ENCODE measurements around the gene LCN6. TPM values are rescaled to one million over a fixed set of nuclear protein-coding genes. Genes with fewer than 3 reads are reported as not detected.

LCN6 gene
- polyA plus RNA-seq, 1 donor from 2014 or later, result not detected

DNA sequence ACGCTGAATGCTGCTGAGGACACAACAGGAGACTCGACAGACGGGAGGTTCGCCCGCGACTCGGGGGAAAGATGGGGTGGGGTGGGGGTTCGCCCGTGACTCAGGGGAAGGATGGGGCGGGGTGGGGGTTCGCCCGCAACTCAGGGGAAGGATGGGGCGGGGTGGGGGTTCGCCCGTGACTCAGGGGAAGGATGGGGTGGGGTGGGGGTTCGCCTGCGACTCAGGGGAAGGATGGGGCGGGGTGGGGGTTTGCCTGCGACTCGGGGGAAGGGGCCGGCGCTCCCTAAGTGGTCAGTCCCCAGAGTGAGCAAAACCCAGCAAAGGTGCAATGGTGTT lies 2.2 kb downstream of the LCN6 start:
- H3K9me2 ChIP-seq (ENCODE audit: insufficient read depth, low read length), result no peaks in the 10 kb centered on the region
- no peak overlapping the region for H3K4me3 ChIP-seq (ENCODE audit: low read length)
- no peak overlapping the region for H3K9ac ChIP-seq (ENCODE audit: low read length)
- H3K27ac ChIP-seq (ENCODE audit: low read length), result no peak overlapping the region
- no peaks in the 10 kb centered on the region for H3K27me3 ChIP-seq (ENCODE audit: insufficient read depth, low read depth, low read length)
- H4K20me1 ChIP-seq (ENCODE audit: insufficient read depth), result no peaks in the 10 kb centered on the region
- no peak overlapping the region for H2AFZ ChIP-seq (ENCODE audit: low read depth, low read length)
- H3F3A ChIP-seq (ENCODE audit: insufficient read depth, low read length, poor library complexity, severe bottlenecking), result no peaks in the 10 kb centered on the region
- TF ChIP-seq, protein P1, sequence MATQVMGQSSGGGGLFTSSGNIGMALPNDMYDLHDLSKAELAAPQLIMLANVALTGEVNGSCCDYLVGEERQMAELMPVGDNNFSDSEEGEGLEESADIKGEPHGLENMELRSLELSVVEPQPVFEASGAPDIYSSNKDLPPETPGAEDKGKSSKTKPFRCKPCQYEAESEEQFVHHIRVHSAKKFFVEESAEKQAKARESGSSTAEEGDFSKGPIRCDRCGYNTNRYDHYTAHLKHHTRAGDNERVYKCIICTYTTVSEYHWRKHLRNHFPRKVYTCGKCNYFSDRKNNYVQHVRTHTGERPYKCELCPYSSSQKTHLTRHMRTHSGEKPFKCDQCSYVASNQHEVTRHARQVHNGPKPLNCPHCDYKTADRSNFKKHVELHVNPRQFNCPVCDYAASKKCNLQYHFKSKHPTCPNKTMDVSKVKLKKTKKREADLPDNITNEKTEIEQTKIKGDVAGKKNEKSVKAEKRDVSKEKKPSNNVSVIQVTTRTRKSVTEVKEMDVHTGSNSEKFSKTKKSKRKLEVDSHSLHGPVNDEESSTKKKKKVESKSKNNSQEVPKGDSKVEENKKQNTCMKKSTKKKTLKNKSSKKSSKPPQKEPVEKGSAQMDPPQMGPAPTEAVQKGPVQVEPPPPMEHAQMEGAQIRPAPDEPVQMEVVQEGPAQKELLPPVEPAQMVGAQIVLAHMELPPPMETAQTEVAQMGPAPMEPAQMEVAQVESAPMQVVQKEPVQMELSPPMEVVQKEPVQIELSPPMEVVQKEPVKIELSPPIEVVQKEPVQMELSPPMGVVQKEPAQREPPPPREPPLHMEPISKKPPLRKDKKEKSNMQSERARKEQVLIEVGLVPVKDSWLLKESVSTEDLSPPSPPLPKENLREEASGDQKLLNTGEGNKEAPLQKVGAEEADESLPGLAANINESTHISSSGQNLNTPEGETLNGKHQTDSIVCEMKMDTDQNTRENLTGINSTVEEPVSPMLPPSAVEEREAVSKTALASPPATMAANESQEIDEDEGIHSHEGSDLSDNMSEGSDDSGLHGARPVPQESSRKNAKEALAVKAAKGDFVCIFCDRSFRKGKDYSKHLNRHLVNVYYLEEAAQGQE (IDR thresholded peaks at IDR 0.05; ENCODE audit: borderline replicate concordance), result no peak
- TF ChIP-seq POLR2AphosphoS5 (IDR thresholded peaks at IDR 0.05) (no peak), EZH2 (IDR thresholded peaks at IDR 0.05; ENCODE audit: borderline replicate concordance, insufficient read depth, low read length, poor library complexity, severe bottlenecking) (no peak), EP300 (conservative IDR thresholded peaks at IDR 0.05; ENCODE audit: poor library complexity, severe bottlenecking) (no peak), MXI1 (conservative IDR thresholded peaks at IDR 0.05; ENCODE audit: poor library complexity, severe bottlenecking) (no peak), RAD21 (conservative IDR thresholded peaks at IDR 0.05) (no peak), SMC3 (conservative IDR thresholded peaks at IDR 0.05; ENCODE audit: poor library complexity) (no peak)
- TF ChIP-seq, protein P2, sequence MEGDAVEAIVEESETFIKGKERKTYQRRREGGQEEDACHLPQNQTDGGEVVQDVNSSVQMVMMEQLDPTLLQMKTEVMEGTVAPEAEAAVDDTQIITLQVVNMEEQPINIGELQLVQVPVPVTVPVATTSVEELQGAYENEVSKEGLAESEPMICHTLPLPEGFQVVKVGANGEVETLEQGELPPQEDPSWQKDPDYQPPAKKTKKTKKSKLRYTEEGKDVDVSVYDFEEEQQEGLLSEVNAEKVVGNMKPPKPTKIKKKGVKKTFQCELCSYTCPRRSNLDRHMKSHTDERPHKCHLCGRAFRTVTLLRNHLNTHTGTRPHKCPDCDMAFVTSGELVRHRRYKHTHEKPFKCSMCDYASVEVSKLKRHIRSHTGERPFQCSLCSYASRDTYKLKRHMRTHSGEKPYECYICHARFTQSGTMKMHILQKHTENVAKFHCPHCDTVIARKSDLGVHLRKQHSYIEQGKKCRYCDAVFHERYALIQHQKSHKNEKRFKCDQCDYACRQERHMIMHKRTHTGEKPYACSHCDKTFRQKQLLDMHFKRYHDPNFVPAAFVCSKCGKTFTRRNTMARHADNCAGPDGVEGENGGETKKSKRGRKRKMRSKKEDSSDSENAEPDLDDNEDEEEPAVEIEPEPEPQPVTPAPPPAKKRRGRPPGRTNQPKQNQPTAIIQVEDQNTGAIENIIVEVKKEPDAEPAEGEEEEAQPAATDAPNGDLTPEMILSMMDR (IDR thresholded peaks at IDR 0.05; ENCODE audit: poor library complexity, severe bottlenecking), result no peak
- H3K79me2 ChIP-seq (replicated peaks; ENCODE audit: insufficient read depth, low read length), result no peaks in the 10 kb centered on the region
- H3K9me3 ChIP-seq (ENCODE audit: low read length), result no peaks in the 10 kb centered on the region
- H3K4me2 ChIP-seq (ENCODE audit: low read length), result no peak overlapping the region
- H3K36me3 ChIP-seq (ENCODE audit: insufficient read depth, low read length), result no peaks in the 10 kb centered on the region

DNA sequence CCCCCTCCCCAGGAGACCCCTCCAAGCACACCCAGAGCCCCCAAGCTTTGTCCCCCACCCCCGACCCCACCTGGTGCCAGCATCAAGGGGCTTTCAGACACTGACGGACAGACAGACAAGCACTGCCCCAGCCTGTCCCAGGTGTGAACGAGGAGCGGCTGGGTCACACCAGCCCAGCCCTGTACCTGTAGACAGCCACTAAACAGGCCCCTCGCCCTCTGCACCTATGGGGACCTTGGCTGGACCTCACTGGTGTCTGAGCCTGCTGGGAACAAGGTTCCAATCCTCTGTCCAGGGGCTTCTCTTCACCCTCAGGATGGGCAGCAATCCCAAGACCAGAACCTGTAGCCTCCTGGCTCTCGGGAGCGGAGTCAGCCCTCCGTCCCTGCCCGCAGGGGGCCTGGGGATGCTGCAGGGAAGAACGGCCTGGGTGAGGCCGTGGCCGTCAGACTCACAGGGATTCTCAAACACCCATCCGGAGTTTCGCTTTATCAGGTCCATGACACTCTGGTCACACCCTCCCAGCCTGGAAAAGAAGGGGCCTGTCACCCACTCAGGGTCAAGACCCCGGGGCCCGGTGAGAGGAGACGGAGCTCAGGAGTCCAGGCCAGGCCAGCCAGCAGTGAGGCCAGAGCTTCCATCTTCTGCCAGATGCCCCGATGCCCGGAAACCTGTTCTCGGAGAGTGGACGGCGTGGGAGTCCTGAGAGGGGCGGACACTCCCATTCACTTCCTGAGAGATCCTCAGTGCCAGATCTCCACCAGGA lies 2.8 kb downstream of the LCN6 start:
- H3K9ac ChIP-seq (ENCODE audit: low read length), result no peak overlapping the region
- H3K27ac ChIP-seq (ENCODE audit: low read length), result no peak overlapping the region
- H3K79me2 ChIP-seq (replicated peaks; ENCODE audit: insufficient read depth, low read length), result no peaks in the 10 kb centered on the region
- H4K20me1 ChIP-seq (ENCODE audit: insufficient read depth), result no peaks in the 10 kb centered on the region
- no peaks in the 10 kb centered on the region for H3K9me2 ChIP-seq (ENCODE audit: insufficient read depth, low read length)
- H3K36me3 ChIP-seq (ENCODE audit: insufficient read depth, low read length), result no peaks in the 10 kb centered on the region
- no peak overlapping the region for H3K4me2 ChIP-seq (ENCODE audit: low read length)
- no peak overlapping the region for H2AFZ ChIP-seq (ENCODE audit: low read depth, low read length)
- TF ChIP-seq TAF1 (IDR thresholded peaks at IDR 0.05; ENCODE audit: low read depth) (no peak), SMC3 (conservative IDR thresholded peaks at IDR 0.05; ENCODE audit: poor library complexity) (no peak), EZH2 (IDR thresholded peaks at IDR 0.05; ENCODE audit: borderline replicate concordance, insufficient read depth, low read length, poor library complexity, severe bottlenecking) (no peak), POLR2AphosphoS5 (IDR thresholded peaks at IDR 0.05) (no peak), EP300 (conservative IDR thresholded peaks at IDR 0.05; ENCODE audit: poor library complexity, severe bottlenecking) (no peak), MXI1 (conservative IDR thresholded peaks at IDR 0.05; ENCODE audit: poor library complexity, severe bottlenecking) (no peak), RAD21 (conservative IDR thresholded peaks at IDR 0.05) (no peak)
- TF ChIP-seq, protein P2 (IDR thresholded peaks at IDR 0.05; ENCODE audit: poor library complexity, severe bottlenecking), result no peak
- TF ChIP-seq, protein P1 (IDR thresholded peaks at IDR 0.05; ENCODE audit: borderline replicate concordance), result no peak
- H3K4me3 ChIP-seq (ENCODE audit: low read length), result no peak overlapping the region
- H3F3A ChIP-seq (ENCODE audit: insufficient read depth, low read length, poor library complexity, severe bottlenecking), result no peaks in the 10 kb centered on the region
- H3K27me3 ChIP-seq (ENCODE audit: insufficient read depth, low read depth, low read length), result no peaks in the 10 kb centered on the region
- no peaks in the 10 kb centered on the region for H3K9me3 ChIP-seq (ENCODE audit: low read length)
